Stimulated activated CD8-positive, alpha-beta memory T cell treated with anti-CD3 and anti-CD28 coated beads, Interleukin-15, amount 100 ng/mL, for 24 hours (primary cell): Measurements from ENCODE around the gene OR51I2.

Experiments used
- DNase-seq: peaks from one replicate; pipeline ENCODE4 v3.0.0-alpha.2; 2020; ENCODE audit warnings: low read depth

OR51I2 gene, protein sequence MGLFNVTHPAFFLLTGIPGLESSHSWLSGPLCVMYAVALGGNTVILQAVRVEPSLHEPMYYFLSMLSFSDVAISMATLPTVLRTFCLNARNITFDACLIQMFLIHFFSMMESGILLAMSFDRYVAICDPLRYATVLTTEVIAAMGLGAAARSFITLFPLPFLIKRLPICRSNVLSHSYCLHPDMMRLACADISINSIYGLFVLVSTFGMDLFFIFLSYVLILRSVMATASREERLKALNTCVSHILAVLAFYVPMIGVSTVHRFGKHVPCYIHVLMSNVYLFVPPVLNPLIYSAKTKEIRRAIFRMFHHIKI

GRCh38 chr11:5449023-5449422 is at the start of gene OR51I2:
Gene OR51I2 (plus strand): TSS chr11:5449323. CDS start chr11:5453489, 4,166 bp downstream.
- DNase-seq, result no peak

- DNase-seq, result no peak
These were observed 44.0 kb upstream of the OR51I2 start for GRCh38 chr11:5405173-5405572.

DNA sequence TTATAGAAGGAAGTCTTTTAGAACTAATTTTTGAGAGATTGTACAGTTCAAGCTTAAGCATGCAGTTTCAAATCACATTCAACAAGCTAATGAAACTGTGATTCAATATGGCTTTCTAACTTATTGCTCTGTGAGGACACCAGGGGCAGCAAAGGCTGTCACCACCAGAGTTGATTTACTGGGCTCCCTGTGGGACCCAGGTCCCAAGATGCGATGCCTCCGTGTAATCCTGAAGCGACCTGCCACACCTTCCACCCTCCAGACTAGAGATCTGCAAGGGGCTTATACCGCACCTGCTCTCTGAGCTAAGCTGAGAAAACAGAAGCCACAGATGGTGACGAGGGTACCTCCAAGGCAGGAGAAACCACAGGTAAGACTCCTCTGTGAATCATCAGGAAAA is 28.1 kb upstream of the OR51I2 start:
- no peak for DNase-seq

DNA sequence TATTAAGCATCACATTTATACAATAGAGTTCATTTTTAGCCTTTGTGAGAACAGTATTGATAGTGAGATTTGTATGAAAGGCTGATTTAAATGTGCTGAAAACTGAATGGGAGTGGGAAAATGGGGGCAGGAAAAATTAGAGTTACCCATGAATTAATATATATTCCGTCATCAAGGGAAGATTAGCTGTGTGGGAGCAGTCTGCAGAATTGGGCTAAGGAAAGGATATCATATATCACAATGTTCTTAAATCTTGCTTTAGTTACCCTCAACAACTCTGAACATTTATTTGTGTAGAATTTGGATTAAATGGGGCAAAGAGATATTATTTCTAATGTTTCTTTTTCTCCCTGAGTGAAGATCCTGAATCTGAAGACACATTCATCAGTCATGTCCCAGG is 27.3 kb upstream of the OR51I2 start, which contains the start of gene OR51Q1:
Gene OR51Q1, plus strand, starts transcription at position 301 of the 400 bp plus-strand sequence. Its CDS starts 90 bp downstream, at position 391.
- no peak for DNase-seq

- no peak for DNase-seq
These were observed 26.0 kb upstream of the OR51I2 start for GRCh38 chr11:5423131-5423530.

GRCh38 chr11:5441414-5441813 is 7.7 kb upstream of the OR51I2 start, which contains the start of gene OR51I1:
Gene OR51I1 (minus strand): TSS chr11:5441514. CDS start chr11:5441514, 0 bp downstream.
- no peak for DNase-seq

DNA sequence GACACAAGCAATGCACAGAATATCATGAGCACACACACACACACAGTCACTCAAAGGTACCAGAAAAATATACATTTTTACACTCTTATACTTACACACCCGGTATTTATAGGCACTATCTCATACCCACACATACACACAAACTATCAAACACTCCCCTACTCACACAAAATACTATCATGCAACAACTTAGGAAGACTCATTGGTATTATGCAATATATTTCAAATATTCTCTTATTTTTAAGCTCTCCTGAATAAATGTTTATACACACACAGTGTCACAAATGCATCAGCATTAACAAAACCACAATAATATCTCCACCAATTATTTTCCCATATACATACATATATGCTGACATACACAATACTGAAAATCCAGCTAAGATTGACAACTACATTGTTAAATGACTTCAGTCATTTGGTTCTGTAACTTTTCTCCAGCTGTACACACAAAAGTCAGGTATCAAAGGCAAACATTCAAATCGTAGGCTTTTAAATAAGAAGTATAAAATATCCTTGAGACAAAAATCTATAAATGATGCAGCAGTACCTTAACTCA is 5.2 kb upstream of the OR51I2 start:
- DNase-seq, result no peak

GRCh38 chr11:5449432-5449831 is 309 bp downstream of the OR51I2 start:
- no peak for DNase-seq

- DNase-seq, result no peak
These were observed 12.0 kb downstream of the OR51I2 start for GRCh38 chr11:5460983-5461621.

DNA sequence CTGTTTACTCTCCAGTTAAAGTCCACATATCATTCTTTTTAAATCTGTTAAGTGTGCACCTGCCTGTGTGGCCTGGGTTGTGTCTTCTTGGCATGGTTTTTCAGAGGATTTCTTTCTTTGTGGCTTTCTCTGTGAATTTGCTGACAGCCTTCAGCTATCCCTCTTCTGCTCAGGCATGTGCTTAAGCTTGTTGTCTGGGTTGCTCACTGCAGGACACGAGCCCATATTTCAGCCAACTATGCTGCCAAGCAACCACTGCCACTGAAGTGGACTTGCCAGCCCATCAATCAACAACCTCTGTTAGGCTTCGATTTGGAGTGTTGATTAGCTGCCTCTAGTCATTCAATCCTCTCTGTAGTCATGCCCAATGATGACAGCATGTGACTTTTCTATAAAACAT is 18.4 kb downstream of the OR51I2 start:
- no peak for DNase-seq

DNA sequence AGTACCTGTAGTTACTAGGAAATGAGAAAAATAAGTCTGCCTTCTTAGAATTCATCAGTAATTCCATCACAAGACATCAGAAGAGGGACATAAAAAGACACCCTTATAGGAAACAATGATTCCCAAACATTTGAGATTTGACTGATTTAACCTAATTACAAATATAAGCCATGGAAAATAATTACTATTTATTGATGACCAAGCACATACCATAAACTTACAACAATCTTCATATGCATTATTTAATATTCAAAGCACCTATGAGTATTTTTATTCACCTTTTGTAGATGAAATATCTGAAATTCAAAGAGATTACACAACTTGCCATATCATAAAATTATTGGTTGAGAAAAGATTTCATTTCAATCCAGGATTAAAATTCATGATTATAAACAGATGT is 24.8 kb downstream of the OR51I2 start:
- DNase-seq, result no peak

- DNase-seq, result no peak
These were observed 27.2 kb downstream of the OR51I2 start for GRCh38 chr11:5476186-5476819.

DNA sequence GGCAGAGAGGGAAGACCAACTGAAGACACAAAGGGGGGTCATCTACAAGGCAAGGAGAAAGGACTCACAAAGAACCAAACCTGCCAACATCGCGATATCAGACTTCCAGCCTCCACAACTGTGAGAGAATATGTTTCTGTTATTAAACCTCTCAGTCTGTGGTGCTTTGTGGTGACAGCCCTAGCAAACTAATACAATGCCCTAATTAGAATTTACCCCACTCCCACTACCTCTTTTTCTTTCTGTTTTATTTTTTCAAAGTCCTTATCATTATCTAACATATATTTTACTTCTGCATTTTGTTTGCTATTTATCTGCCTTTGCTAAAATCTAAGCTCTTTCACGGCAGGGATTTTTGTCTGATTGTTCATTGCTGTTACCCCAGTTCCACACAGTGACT is 36.9 kb downstream of the OR51I2 start:
- DNase-seq, result no peak

GRCh38 chr11:5486421-5486820 is 37.3 kb downstream of the OR51I2 start:
- no peak for DNase-seq

DNA sequence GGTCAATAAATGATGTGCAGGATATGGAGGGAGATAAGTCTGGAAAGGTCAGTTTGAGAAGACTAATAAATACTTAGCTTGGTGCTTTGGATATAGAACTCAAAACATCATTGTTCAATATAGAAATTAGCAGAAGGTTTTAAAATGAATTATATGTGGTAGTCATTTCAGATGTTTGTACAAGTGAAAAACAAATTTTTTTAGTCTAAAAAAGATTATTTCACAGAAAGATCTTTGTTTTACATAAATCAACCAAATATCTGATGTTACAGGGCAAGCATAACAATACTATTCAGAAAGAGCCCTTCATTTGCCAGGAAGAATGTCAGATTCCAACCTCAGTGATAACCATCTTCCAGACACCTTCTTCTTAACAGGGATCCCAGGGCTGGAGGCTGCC is 39.3 kb downstream of the OR51I2 start, which contains the start of gene OR52D1:
Gene OR52D1, plus strand, starts transcription at position 301 of the 400 bp plus-strand sequence. Its CDS starts 22 bp downstream, at position 323.
- DNase-seq, result no peak

GRCh38 chr11:5488798-5489399 is 39.8 kb downstream of the OR51I2 start:
- DNase-seq, result no peak

DNA sequence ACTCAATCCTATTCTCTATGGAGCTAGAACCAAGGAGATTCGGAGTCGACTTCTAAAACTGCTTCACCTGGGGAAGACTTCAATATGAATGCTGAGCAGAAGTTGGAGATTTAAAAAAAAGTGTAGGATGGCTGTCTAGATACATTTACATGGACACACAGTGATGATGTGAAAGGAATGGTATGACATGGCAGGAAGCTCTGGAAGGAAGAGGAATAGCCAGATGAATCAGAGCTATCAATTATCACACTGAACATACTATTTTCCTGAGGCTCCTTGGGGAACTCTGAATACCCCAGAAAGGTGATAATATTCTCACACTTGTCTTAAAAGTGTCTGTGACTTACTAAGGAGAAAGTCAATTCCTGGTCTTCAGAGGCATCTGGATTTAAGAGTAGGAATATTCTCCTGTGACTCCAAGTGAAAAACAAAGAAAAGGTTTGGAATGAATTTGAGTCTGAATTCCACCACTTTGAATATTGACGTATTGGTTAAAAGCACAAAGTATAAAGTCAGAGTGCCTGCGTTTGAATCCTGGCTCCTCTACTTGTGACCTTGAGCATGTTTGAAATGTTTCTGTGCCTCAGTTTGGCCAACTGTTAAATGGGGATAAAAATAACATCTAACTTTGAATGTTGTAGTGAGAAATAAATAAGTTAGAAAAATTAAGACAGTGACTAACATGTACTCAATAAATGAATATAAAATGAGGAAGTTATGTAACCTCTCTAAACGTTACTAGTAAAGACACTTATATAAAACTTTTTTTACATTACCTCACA is 40.6 kb downstream of the OR51I2 start:
- DNase-seq, result no peak

DNA sequence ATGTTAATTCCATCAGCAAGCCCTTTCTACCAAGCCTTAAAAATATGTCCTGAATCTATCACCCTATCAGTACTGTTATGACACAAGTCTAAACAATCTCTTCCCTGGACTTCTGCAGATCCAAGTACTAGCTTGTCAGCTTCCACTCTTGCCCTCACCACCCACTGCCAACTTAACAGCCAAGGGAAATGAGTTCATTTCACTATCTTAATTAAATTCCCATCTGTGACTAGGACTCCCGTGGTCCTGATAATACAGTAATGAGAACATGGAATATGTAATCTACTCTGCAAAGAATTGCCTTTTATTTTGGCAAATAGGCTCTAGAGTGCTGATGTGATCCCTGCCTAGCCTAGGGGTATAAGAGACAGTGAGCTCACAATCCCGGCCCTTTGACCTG is 50.5 kb downstream of the OR51I2 start:
- no peak for DNase-seq

DNA sequence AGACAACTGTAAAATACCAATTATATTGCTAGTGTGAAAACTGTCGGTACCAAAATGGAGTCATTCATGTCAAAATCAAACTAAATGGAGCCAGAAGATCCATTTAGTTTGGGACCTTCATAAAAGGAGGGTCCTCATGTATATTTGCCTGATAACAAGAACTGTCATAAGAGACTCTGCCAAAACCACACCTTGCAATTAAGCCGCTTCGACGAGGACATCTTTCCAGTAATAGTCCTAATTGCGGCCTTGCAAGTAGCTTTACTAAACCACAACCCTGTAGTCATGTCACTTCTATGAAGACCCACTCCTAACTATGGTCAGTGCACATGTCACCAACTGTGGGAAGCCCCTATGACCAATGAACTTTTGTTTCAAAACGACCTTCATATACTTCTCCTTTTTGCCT is 51.3 kb downstream of the OR51I2 start:
- no peak for DNase-seq

GRCh38 chr11:5504403-5504921 is 55.3 kb downstream of the OR51I2 start:
- DNase-seq, result no peak
